T-helper 2 cell (primary cell): ENCODE measurements around the gene STAC3.
A peak's percentile ranks its signal among the peaks of the same experiment; 100 is the strongest.

Experiments
- DNase-seq, 5 experiments: peaks; one replicate each; pipeline versions ENCODE4 v3.0.0 to v3.0.0-alpha.2; 2012 to 2022

Gene STAC3

DNA sequence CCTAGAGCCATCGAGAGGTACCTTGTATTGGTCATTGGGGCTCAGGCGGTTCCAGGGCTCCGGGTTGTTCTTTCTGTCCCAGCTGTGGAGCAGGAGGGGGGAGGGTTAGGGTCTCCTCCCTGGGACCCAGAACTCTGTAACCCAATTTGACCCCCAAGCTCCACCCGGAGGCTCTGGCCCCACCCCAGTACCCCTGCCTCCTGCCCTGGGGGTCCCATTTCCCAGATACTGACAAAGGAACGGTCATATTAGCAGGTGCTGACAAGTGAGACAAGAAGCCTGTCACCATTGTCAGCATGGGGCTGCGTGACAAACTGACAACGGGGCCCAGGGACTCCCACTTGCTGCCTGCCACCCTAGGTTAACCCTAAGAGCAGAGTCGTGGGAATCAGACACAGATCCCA is 15.3 kb downstream of the STAC3 start:
- no peak for DNase-seq

- no peak for DNase-seq
Measured at GRCh38 chr12:57235017-57235727, 15.8 kb downstream of the STAC3 start.

- no peak for DNase-seq
Measured at GRCh38 chr12:57234571-57235016, 16.4 kb downstream of the STAC3 start.

DNA sequence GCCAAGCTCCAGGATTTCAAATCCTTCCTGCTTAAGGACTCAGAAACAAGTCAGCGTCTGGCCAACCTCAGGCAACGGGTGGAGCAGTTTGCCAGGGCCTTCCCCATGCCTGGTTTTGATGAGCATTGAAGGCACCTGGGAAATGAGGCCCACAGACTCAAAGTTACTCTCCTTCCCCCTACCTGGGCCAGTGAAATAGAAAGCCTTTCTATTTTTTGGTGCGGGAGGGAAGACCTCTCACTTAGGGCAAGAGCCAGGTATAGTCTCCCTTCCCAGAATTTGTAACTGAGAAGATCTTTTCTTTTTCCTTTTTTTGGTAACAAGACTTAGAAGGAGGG is 16.8 kb downstream of the STAC3 start:
- no peak for DNase-seq

DNA sequence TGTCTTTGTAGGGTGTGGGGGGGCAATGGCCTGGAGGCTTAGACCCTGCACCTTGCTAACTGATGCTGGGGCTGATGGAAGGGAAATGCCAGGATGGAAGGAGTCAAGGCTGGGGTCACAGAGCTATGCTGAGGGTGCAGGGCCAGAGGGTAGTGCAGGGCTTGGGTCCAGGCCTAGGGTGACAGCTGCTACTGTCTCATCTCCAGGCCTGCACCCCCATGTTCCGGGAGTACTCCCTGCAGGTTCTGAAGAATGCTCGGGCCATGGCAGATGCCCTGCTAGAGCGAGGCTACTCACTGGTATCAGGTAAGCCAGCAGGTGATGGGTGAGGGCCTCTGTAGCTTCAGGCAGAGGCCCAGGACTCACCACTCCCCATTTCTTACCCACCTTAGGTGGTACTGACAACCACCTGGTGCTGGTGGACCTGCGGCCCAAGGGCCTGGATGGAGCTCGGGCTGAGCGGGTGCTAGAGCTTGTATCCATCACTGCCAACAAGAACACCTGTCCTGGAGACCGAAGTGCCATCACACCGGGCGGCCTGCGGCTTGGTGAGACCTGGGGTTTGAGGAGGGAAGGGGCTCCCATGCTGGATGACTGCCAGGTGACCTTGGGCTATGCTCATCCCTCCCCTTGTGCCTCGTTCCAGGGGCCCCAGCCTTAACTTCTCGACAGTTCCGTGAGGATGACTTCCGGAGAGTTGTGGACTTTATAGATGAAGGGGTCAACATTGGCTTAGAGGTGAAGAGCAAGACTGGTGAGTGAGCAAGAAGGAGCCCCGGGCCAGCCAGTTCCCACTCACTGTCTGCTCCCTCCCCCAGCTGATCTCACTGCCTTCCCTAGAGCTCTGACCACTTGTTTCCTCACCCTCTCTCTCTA is 17.4 kb downstream of the STAC3 start:
- DNase-seq: no peak

DNA sequence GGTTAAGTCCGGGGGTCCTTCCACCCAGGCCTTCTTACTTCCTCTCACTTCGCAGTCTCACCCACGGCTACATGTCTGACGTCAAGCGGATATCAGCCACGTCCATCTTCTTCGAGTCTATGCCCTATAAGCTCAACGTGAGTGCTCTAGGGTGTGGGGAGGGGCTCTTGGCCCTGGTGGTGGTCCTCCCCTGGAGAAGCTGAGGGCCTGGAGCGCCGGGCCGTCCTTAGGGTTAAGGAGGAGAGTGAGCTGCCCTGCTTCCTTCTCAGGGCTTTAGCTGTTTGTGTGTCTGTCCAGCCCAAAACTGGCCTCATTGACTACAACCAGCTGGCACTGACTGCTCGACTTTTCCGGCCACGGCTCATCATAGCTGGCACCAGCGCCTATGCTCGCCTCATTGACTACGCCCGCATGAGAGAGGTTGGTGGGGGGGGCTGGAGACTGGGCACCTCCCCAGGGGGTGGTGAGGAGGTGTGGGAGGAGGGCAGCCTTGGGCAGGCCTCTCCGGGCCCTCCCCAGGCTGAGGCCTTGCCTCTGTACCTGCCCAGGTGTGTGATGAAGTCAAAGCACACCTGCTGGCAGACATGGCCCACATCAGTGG is 18.7 kb downstream of the STAC3 start:
- no peak for DNase-seq

DNA sequence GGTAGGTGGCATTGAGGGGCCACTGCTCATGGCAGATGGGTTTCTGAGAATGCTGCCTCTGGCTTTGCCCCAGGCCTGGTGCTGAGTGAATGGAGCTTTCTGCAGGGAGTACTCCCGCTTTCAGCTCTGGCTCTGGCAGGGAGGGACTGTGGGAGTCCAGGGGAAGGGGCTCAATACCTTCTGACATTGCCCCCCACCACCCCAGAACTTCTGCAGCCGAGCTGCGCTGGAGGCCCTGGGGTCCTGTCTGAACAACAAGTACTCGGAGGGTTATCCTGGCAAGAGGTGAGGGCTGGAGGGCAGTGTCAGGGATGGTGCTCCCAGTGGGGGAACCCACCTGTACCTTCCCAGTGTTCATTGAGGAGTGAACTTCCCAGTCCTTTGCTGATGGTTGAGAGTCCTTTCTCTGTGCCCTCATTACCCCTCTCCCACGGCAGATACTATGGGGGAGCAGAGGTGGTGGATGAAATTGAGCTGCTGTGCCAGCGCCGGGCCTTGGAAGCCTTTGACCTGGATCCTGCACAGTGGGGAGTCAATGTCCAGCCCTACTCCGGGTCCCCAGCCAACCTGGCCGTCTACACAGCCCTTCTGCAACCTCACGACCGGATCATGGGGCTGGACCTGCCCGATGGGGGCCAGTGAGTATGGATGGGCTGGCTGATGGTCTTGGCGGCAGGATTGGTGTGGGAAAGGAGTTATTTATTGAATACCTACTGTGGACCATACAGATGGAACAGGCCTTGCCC is 19.5 kb downstream of the STAC3 start:
- no peak for DNase-seq

DNA sequence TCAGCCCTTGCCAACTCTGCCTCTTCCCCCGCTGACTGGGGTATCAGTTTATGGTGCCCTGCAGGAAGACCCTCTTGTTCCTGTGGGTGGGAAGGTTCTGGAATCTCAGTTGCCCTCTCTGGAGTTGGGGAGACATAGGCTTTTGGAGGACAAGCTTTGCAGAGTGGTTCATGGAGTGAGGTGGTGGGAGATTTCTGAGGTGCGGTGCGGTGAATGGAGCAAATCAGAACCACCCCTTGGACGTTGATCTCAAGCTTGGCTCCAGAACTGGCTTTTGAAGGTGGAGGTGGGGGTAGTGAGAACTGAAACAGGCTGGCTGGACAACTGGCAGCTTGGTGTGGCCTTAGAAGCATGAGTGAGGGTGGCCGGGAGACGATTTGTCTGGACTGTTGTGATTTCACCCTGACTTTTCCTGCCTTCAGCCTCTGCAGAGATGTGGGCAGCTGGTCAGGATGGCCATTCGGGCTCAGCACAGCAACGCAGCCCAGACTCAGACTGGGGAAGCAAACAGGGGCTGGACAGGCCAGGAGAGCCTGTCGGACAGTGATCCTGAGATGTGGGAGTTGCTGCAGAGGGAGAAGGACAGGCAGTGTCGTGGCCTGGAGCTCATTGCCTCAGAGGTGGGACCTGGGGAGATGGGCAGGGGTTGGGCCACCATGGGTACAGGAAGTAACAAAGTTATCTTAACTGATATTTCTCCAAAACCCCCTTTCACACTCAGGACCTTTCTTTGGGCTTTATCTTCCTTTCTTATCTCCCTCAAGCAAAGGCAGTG is 20.4 kb downstream of the STAC3 start:
- DNase-seq: no peak

- DNase-seq: peak; percentile 69 to 93 (median 90)
Measured at GRCh38 chr12:57229634-57230380, 21.2 kb downstream of the STAC3 start, which contains the start of gene SHMT2. Gene SHMT2, plus strand, starts transcription at chr12:57229711. Its CDS starts 68 bp downstream, at chr12:57229779.

- peak in 1 of 5 experiments; percentile 51 for DNase-seq
Measured at GRCh38 chr12:57229046-57229633, 21.8 kb downstream of the STAC3 start.

GRCh38 chr12:57227315-57228115 is 23.5 kb downstream of the STAC3 start:
- no peak for DNase-seq

GRCh38 chr12:57226588-57227314 is 24.2 kb downstream of the STAC3 start:
- no peak for DNase-seq

DNA sequence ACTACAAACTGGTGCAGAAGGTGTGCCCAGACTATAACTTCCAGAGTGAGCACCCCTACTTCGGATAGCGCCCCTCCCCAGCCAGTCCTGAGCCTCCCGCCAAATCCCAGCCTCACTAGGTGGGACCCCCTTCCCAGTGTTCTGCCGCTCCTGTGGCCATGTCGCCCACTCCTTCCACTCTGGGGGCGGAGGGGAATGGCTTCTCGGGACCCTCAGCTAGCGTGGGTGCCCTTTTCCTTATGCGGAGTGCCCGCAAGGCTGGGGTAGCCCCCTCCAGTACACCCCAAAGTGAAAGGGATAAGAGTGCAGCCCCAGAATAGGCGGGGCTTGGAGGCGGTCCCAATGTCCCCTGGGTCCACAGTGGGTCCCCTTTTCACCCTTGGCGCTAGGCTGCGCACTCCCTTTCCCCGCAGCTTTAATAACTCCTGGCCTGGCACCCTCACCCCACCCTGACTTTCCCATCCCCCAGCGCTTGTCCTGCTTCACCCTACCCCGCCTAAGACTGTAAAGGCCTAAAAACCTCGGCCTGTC is 25.2 kb downstream of the STAC3 start:
- no peak for DNase-seq

DNA sequence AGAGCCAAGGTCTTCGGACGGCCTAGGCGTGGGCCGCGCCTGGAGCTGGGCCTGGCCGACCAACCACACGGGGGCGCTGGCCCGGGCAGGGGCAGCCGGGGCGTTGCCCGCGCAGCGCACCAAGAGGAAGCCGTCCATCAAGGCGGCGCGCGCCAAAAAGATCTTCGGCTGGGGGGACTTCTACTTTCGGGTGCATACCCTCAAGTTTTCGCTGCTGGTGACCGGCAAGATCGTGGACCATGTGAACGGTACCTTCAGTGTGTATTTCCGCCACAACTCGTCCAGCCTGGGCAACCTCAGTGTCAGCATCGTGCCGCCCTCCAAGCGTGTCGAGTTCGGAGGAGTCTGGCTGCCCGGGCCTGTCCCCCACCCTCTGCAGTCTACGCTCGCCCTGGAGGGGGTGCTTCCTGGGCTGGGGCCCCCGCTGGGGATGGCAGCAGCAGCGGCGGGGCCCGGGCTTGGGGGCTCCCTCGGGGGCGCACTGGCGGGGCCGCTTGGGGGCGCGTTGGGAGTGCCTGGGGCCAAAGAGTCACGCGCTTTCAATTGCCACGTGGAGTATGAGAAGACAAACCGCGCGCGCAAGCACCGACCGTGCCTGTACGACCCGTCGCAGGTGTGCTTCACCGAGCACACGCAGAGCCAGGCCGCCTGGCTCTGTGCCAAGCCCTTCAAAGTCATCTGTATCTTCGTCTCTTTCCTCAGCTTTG is 25.9 kb downstream of the STAC3 start:
- DNase-seq: peak; percentile 35 to 71 (median 47)

DNA sequence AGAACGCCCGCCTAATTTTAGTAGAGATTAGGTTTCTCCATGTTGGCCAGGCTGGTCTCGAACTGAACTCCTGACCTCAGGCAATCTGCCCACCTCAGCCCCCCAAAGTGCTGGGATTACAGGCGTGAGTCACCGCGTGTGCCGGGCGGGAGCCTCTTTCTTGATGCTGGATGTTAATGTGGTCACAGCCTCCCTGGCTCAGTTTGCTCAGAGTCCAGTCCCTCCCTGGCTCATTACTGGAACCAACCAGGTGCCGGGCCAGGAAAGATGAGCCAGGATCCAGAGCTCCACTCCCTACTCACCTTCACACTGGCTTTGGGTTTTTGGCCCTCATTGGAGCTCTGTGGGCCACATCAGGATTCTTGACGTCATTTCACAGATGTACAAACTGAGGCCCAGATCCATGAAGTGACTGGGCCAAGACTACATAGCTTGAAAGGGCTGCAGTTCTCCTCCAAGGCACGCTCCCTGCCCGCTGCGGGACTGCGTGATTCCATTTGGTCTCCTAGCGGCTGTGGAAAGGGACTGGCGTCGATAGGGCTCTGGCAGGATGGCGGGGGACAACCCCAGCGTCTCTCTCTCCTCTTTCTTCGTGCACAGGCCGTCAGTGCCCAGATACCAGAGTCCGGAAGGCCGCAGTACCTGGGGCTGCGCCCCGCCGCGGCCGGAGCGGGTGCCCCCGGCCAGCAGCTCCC is 26.6 kb downstream of the STAC3 start:
- DNase-seq: no peak

GRCh38 chr12:57223191-57224165 is 27.5 kb downstream of the STAC3 start:
- peak in 2 of 5 experiments; percentile 41 to 85 for DNase-seq
